Measurements from ENCODE around the gene SSRP1. TPM values are rescaled to one million over a fixed set of nuclear protein-coding genes. Genes with fewer than 3 reads are reported as not detected.

SSRP1 gene
- total RNA-seq, 4 donors from 2014 or later, result 41.3 to 78.7 (median 56.5) TPM

DNA sequence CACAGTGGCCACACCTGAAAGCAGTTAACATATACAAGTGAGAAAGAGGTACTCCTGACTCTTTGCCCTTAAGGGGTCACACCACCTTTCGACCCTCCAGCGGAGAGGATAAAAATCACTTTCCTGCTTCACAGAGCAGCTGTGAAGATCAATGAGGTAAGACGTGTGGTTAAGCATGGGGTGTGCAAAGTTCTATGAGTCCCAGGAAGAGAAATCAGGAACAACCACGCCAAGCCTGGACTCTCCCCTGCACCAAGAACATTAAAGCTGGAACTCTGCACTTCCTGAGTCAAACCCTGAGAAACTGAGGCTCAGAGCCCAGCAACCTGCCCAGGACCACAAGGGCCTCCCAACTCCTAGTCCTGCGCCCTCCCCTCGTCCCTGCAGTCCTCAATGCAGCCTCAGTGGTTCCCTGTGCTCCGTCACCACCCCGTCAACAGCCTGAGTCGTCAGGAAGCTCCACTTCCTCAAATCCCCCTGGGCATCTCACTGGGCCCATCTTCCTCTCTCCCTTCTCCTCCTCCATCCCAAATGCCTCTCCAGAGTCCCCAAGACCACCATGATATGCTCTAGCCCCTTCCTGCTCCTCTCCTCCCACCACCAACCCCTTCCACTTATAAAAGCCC is 28.6 kb downstream of the SSRP1 start:
- TF ChIP-seq, protein P1, sequence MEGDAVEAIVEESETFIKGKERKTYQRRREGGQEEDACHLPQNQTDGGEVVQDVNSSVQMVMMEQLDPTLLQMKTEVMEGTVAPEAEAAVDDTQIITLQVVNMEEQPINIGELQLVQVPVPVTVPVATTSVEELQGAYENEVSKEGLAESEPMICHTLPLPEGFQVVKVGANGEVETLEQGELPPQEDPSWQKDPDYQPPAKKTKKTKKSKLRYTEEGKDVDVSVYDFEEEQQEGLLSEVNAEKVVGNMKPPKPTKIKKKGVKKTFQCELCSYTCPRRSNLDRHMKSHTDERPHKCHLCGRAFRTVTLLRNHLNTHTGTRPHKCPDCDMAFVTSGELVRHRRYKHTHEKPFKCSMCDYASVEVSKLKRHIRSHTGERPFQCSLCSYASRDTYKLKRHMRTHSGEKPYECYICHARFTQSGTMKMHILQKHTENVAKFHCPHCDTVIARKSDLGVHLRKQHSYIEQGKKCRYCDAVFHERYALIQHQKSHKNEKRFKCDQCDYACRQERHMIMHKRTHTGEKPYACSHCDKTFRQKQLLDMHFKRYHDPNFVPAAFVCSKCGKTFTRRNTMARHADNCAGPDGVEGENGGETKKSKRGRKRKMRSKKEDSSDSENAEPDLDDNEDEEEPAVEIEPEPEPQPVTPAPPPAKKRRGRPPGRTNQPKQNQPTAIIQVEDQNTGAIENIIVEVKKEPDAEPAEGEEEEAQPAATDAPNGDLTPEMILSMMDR (IDR thresholded peaks at IDR 0.05; ENCODE audit: low read depth), result no peak

DNA sequence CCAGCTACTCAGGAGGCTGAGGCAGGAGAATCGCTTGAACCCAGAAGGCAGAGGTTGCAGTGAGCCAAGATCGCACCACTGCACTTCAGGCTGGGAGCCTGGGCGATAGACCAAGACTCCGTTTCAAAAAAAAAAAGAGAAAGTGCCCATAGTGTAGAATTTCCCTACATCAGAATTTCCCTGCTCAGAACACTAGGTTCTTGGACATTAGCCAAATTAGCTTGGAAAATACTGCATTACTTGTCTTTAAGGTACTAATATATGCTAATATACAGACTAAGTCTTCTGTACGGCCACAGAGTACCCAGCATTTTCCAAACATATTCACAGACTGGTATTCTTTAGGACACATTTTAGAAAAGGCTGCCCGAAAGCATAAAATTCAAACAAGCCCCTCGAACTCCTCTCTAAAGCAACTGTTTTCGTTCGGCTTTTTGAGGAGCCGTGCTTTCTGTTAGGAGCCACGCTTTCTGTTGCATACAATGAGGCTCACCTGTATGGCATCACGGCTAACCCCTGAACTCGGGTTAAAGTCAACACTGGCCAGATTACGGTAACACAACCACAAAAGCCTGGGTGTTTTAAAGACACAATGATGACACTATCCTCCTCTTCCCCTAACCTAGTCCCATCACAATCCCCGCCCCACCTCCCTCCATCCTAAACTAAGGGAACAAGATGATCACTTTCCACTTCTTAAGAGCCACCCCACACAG is 29.4 kb downstream of the SSRP1 start:
- TF ChIP-seq, protein P1 (IDR thresholded peaks at IDR 0.05; ENCODE audit: low read depth), result no peak

DNA sequence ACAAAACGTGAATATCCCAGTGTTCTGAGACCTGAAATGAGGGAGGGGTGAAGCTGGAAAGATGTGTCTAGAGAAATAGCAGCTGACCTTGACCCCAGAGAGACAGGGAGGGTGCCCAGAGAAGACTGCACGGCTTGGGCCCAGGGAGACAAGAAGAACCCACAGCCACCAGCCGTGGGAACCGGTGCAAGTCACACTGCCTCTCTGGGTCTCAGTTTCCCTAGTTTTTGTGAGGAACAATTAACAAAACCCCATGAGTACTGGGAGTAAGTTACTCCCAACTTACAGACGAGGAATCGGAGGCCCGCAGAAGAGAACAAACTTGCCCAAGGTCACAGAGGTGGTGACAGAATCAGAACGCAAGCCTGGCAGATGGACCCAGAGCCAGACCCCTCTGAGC is 30.2 kb downstream of the SSRP1 start:
- TF ChIP-seq, protein P1 (IDR thresholded peaks at IDR 0.05; ENCODE audit: low read depth), result no peak

DNA sequence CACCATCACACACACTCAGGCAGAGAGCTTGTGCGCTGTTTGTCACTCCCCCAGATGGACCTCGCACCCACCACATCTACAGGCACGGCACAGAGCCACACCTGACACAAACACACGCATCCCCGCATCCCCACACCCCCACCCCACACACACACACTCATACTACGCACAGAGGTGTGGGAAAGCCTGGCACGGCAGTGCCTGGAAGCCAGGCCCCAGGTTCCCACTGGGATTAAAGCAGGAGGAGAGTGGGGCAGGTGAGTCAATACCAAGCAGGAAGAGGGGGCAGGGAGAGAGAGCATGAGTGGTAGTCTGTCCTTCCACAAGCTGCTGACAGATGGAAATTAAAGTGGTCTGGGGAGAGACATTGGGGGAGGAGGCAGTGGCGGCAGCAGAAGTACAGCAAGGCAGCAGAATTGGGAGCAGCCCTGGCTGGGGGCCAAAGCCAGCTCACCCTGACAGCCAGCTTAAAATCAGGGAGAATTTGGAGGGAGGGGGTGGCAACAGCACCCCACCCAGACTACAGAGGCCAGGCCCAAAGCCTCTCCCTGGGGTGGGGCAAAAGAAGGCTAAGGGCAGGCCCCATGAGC is 31.6 kb downstream of the SSRP1 start:
- TF ChIP-seq, protein P1 (IDR thresholded peaks at IDR 0.05; ENCODE audit: low read depth), result no peak

DNA sequence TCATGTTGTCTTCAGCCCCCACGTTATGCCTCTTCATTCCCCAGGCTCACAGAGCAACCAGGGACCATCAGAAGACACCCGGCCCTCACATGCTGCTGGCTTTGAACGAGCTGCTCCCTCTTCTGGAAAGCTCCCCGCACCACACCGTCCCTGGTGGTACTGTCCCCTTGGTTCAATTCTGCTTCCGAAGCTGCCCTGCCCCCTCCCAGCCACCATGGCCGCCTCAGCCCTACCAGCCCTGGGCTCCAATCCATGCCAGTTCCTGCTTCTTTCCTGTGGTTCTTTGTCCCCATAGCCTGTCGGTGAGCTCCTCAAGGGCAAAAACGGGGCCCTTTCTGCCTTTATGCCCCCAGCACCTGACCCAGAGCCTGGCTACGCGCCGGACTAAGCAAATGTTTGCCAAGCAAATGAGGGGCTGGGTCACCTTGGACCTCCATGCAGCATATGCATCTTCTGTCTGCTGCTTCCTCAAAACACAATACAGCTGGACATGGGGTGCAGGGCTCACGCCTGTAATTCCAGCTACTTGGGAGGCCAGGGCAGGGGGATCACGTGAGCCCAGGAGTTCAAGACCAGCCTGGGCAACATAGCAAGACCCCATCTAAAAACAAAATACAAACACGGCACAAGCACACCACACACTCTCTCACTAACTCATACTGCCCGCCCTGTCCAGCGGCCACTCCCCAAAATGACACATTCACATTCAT is 32.3 kb downstream of the SSRP1 start:
- TF ChIP-seq, protein P1 (IDR thresholded peaks at IDR 0.05; ENCODE audit: low read depth), result no peak

DNA sequence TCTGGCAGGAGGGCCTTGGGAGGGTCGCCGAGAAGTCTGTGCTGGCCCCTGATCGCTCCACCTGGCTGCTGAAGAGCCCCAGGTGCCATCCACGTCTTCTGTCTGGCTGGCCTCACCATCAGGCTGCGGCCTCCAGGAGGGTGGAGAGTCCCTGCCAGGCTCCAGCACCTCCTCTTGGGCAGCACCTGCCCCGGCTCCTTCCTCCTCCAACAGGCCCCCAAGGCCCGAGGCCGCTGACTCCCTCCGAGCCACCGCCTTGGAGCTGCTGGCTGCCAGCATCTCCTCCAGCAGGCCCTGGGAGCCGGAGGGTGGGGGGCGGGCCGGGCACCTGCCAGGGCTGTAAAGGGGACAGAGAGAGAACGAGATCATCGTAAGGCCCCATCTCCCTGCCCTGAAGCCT is 33.2 kb downstream of the SSRP1 start:
- TF ChIP-seq, protein P1 (IDR thresholded peaks at IDR 0.05; ENCODE audit: low read depth), result no peak
